Thoracic aorta (tissue), 2 donors: ENCODE data around the gene CDKN2A. TPM values are rescaled to one million over a fixed set of nuclear protein-coding genes. Genes with fewer than 3 reads are reported as not detected.

ENCODE experiments used
- ATAC-seq: fragments of 150-250 bp; one replicate; pipeline ENCODE4 v1.8.0; 2017; ENCODE audit warnings: low read depth; ENCODE audit not compliant: insufficient number of reproducible peaks, low FRiP score
- DNase-seq: peaks from one replicate; pipeline ENCODE4 v3.0.0-alpha.2; 2020; ENCODE audit warnings: low spot score
- H3K27ac ChIP-seq, 2 donors: fragments of 200-600 bp; sonication (generic); 1 replicate in 1 of 2; 2 replicates in 1 of 2; pipeline ENCODE4 v1.5.1; 2016; ENCODE audit warnings: mild to moderate bottlenecking in 2 of 2, moderate library complexity in 2 of 2
- H3K27me3 ChIP-seq: fragments of 200-600 bp; sonication (generic); replicated peaks from 2 replicates; pipeline ENCODE4 v1.6.0; 2016; ENCODE audit warnings: mild to moderate bottlenecking; ENCODE audit not compliant: insufficient read depth
- H3K36me3 ChIP-seq: fragments of 200-600 bp; sonication (generic); one replicate; pipeline ENCODE4 v1.5.1; 2016
- H3K4me1 ChIP-seq, 2 donors: fragments of 200-600 bp; sonication (generic); 1 replicate in 1 of 2; 2 replicates in 1 of 2; pipeline versions ENCODE4 v1.5.1 to v1.6.0; 2016; ENCODE audit warnings: low read depth in 2 of 2, mild to moderate bottlenecking in 1 of 2; ENCODE audit not compliant: control insufficient read depth in 1 of 2
- H3K4me3 ChIP-seq: fragments of 200-600 bp; sonication (generic); 2 replicates; pipeline ENCODE4 v1.5.1; 2016; ENCODE audit warnings: mild to moderate bottlenecking
- H3K9me3 ChIP-seq: fragments of 200-600 bp; sonication (generic); 2 replicates; pipeline ENCODE4 v1.5.1; 2016
- CTCF ChIP-seq: fragments of 200-600 bp; sonication (generic); IDR thresholded peaks from one replicate; pipeline ENCODE4 v1.5.1; 2019; ENCODE audit warnings: antibody characterized with exemption
- total RNA-seq, 2 donors: library from RNA; depleted of rRNA; stranded (reverse); fragments of >200 nt; gene quantifications; one replicate each; pipeline versions ENCODE4 v1.1.0 to v1.2.3, GENCODE V29; 2016

The CDKN2A gene
- total RNA-seq, 2 donors from 2014 or later = 4.1 to 10.3 TPM

DNA sequence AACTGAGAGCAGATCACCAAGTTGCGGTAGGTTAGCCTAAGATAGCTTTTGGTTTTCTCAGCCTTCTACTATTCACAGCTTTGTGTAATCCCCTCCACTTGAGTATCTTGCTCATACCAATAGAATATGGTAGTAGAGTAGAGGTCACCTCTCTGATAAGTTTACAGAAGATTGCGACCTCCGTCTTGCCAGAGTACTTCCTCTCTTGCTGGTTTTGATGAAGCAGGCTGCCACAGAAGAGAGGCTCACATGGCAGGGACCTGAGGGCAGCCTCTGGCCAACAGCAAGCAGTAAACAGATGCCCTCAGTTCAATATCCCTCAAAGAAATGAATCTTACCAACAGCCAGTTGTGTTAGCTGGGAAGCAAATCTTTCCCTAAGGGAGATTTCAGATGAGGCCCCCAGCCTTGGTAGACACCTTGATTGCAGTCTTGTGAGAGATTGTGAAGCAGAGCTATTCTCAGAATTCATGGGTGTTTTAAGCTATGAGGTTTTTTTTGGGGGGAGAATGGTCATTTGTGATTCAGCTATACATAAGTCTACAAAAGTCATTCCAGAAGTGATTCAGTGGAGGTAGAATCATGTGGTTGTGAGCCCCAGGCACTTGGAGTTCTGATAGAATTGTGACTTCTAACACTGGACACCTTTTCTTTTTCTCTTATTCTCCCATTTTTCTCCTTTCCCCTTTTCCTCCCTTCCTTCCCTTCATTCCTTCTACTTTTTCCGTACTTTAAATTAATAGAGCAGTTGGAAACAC lies 37.6 kb upstream of the CDKN2A start:
- ATAC-seq = no peak
- Histone ChIP-seq H3K4me1 (no peaks in the 10 kb centered on the region), H3K36me3 (no peaks in the 10 kb centered on the region)

GRCh38 chr9:22030101-22030598 lies 36.0 kb upstream of the CDKN2A start:
- ATAC-seq (no peak), DNase-seq (no peak)

More for the DNA sequence above, 37.6 kb upstream of the CDKN2A start:
- no peak for DNase-seq
- no peak overlapping the region for H3K27ac ChIP-seq
- H3K27me3 ChIP-seq = no peaks in the 10 kb centered on the region
- no peak overlapping the region for H3K4me3 ChIP-seq
- H3K9me3 ChIP-seq = no peaks in the 10 kb centered on the region
- no peak for TF ChIP-seq CTCF

DNA sequence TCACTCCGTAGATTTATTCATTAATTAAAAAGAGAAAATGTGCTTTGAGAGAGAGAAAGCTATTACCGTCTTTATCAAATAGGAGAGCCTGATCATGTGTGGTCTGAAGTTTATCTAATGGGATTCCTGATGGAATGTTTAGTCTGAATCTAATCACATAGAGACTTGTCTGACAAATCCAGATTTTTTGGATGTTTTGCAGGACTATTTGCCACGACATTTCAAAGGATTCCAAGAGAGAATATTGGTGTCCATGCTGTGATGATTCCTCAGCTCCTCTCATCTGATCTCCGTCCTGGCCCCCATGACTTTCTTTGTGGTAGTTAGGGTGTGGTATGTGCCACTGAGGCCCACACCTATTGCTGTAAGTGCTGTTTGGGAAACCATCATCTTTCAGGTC lies 35.0 kb upstream of the CDKN2A start:
- Histone ChIP-seq H3K27ac (no peak overlapping the region), H3K36me3 (no peaks in the 10 kb centered on the region), H3K27me3 (no peaks in the 10 kb centered on the region), H3K4me1 (no peaks in the 10 kb centered on the region), H3K9me3 (no peaks in the 10 kb centered on the region), H3K4me3 (no peak overlapping the region)
- ATAC-seq = no peak
- no peak for DNase-seq
- no peak for TF ChIP-seq CTCF

More at GRCh38 chr9:22030101-22030598, 36.0 kb upstream of the CDKN2A start:
- no peaks in the 10 kb centered on the region for H3K4me1 ChIP-seq
- no peak for TF ChIP-seq CTCF
- H3K27me3 ChIP-seq = no peaks in the 10 kb centered on the region
- H3K36me3 ChIP-seq = no peaks in the 10 kb centered on the region
- H3K27ac ChIP-seq = no peak overlapping the region
- H3K4me3 ChIP-seq = no peak overlapping the region
- no peaks in the 10 kb centered on the region for H3K9me3 ChIP-seq

DNA sequence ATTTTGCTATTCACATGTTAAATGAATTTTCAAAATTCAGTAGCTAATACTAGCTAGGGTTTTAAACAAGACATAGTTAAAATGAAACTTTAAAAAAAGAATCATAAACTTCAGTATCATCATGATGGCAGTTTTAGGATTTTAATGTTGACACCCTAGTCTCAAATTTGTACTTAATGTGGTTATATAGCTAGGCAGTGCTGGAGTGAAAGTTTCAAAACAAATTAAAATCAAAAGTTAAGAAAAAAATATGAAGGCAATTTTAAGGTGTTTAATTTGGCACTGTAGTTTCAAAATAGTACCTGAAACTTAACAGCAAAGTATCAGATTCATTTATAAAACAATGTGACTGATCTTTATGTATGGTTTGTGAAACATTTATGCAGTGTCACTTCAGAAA lies 34.2 kb upstream of the CDKN2A start:
- ATAC-seq = no peak
- no peak for TF ChIP-seq CTCF
- no peak overlapping the region for H3K27ac ChIP-seq
- H3K4me3 ChIP-seq = no peak overlapping the region
- H3K36me3 ChIP-seq = no peaks in the 10 kb centered on the region
- H3K4me1 ChIP-seq = no peaks in the 10 kb centered on the region
- no peak for DNase-seq
- no peaks in the 10 kb centered on the region for H3K9me3 ChIP-seq
- H3K27me3 ChIP-seq = no peaks in the 10 kb centered on the region

- no peak for TF ChIP-seq CTCF
- Histone ChIP-seq H3K27ac (no peak overlapping the region), H3K9me3 (no peaks in the 10 kb centered on the region), H3K4me1 (no peaks in the 10 kb centered on the region), H3K27me3 (no peaks in the 10 kb centered on the region), H3K36me3 (no peaks in the 10 kb centered on the region), H3K4me3 (no peak overlapping the region)
- DNase-seq (no peak), ATAC-seq (no peak)
Measured at GRCh38 chr9:22026696-22027095, 32.5 kb upstream of the CDKN2A start.
